ENCODE measurements around the gene SCO2. TPM values are rescaled to one million over a fixed set of nuclear protein-coding genes. Genes with fewer than 3 reads are reported as not detected.
A peak's percentile ranks its signal among the peaks of the same experiment; 100 is the strongest.

Gene SCO2
- total and polyA plus RNA-seq, 10 of the 15 experiments (the other 5 are each of a cell fraction or from before 2014, with no cell fraction given): 0.18 to 16.0 (median 2.4) TPM; not detected in 1

DNA sequence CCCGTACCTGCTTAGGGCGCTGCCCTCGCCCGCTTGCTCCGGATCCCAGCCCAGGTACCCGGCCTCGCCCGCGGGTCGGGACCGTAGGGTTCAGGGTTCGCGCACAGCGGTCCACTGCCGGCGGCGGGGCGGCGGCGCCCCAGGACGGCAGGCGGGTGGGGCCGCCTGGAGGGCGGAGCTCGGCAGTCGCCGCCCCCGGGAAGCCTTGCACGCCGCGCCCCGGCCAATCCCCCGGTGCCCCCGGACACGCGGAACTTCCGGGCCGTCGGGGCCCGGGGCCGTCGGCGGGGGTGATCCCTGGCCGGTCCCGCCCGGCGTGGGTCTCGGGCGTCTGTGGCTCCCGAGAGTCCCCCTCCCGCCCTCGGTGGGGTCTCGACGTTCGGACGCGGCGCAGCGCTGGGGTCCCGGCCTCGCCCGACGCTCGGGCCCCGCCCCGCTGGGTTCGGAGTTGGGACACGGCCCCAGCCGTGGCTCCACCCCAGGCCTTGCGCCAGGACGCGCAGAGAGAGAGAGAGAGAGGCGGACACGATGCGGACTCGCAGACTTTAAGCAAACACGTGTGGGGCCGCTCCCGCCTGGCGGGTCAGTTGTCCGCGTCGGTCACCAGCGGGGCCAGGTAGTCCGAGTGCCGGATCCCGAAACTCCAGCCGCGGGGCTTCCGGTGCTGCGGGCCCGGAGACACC is 4.6 kb upstream of the SCO2 start, which contains the start of gene TYMP (continued):
- TF ChIP-seq, protein P1, sequence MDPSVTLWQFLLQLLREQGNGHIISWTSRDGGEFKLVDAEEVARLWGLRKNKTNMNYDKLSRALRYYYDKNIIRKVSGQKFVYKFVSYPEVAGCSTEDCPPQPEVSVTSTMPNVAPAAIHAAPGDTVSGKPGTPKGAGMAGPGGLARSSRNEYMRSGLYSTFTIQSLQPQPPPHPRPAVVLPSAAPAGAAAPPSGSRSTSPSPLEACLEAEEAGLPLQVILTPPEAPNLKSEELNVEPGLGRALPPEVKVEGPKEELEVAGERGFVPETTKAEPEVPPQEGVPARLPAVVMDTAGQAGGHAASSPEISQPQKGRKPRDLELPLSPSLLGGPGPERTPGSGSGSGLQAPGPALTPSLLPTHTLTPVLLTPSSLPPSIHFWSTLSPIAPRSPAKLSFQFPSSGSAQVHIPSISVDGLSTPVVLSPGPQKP (IDR thresholded peaks at IDR 0.05; ENCODE audit: low read depth, low read length): no peak
- TF ChIP-seq RBBP5 (conservative IDR thresholded peaks at IDR 0.05): no peak
- no peak; the same call in none of the 2 replicates for TF ChIP-seq POLR2AphosphoS2 (IDR thresholded peaks at IDR 0.05; ENCODE audit: low read depth, low read length)
- no peak for TF ChIP-seq ZBTB4 (CRISPR knock-in tag; IDR thresholded peaks at IDR 0.05)
- TF ChIP-seq MXI1 (IDR thresholded peaks at IDR 0.05; ENCODE audit: low read depth, low read length): peak; percentile 88
- TF ChIP-seq YY1 (IDR thresholded peaks at IDR 0.05; ENCODE audit: low read depth, low read length): peak; percentile 51
- TF ChIP-seq BHLHE40 (IDR thresholded peaks at IDR 0.05; ENCODE audit: borderline replicate concordance in 1 of 2, low read depth in 2 of 2, low read length in 1 of 2): peak; percentile 4 to 72; a peak in 3 of 4 replicates
- TF ChIP-seq BRCA1 (IDR thresholded peaks at IDR 0.05; ENCODE audit: low read depth, low read length): no peak
- no peak for TF ChIP-seq ZBTB11 (CRISPR knock-in tag; IDR thresholded peaks at IDR 0.05)
- no peak for TF ChIP-seq SREBF2 (IDR thresholded peaks at IDR 0.05; ENCODE audit: low read length)
- TF ChIP-seq, protein P2, sequence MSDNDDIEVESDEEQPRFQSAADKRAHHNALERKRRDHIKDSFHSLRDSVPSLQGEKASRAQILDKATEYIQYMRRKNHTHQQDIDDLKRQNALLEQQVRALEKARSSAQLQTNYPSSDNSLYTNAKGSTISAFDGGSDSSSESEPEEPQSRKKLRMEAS (IDR thresholded peaks at IDR 0.05; ENCODE audit: low read depth, low read length): peak; percentile 86
- TF ChIP-seq TAF1 (IDR thresholded peaks at IDR 0.05; ENCODE audit: borderline replicate concordance, low read depth, low read length): peak; percentile 64; the same call in 1 of the 2 replicates
- no peak for TF ChIP-seq RAD21 (IDR thresholded peaks at IDR 0.05; ENCODE audit: insufficient read depth, low read depth, low read length)
- TF ChIP-seq CBX3 (IDR thresholded peaks at IDR 0.05; ENCODE audit: borderline replicate concordance, low read depth): no peak
- peak; percentile 82; the same call in 1 of the 2 replicates for TF ChIP-seq SMARCA5 (IDR thresholded peaks at IDR 0.05)
- TF ChIP-seq MTA3 (IDR thresholded peaks at IDR 0.05; ENCODE audit: borderline replicate concordance, low read length): no peak
- no peak for TF ChIP-seq FOXM1 (IDR thresholded peaks at IDR 0.05; ENCODE audit: low read depth, low read length)
- no peak for TF ChIP-seq TBL1XR1 (IDR thresholded peaks at IDR 0.05; ENCODE audit: low read depth, low read length)
- no peak for TF ChIP-seq NBN (IDR thresholded peaks at IDR 0.05)
- no peak for TF ChIP-seq ASH2L (IDR thresholded peaks at IDR 0.05; ENCODE audit: borderline replicate concordance, low read depth)
- no peak for TF ChIP-seq RFX5 (IDR thresholded peaks at IDR 0.05; ENCODE audit: low read depth, low read length)
- 0 out of 2 replicates have a peak, but pooled peaks have one; percentile 31 for TF ChIP-seq CBFB (IDR thresholded peaks at IDR 0.05; ENCODE audit: low read depth)
- no peak for TF ChIP-seq JUNB (IDR thresholded peaks at IDR 0.05)
- peak; percentile 90 for TF ChIP-seq GATAD2B (conservative IDR thresholded peaks at IDR 0.05; ENCODE audit: low read depth)
- peak; percentile 31; the same call in 1 of the 2 replicates for TF ChIP-seq NR2C1 (IDR thresholded peaks at IDR 0.05)

All from GM12878 (cell line).